HL-60 (cell line): ENCODE results near the gene ZFAND3.

Experiments used
- DNase-seq, 2 experiments: peaks; one replicate each; pipeline ENCODE4 v3.0.0-alpha.2; 2010 to 2020; ENCODE audit warnings: low read depth in 1 of 2, low spot score in 1 of 2
- H3K27ac ChIP-seq: fragments of 250-450 bp; sonication (Bioruptor Pico); replicated peaks from 2 replicates; pipeline ENCODE4 v1.5.1; 2020; ENCODE audit warnings: mild to moderate bottlenecking, moderate library complexity
- H3K27me3 ChIP-seq: fragments of 250-450 bp; sonication (Bioruptor Pico); 2 replicates; pipeline ENCODE4 v1.5.1; 2021; ENCODE audit warnings: mild to moderate bottlenecking, moderate library complexity; ENCODE audit not compliant: insufficient read depth, poor library complexity, severe bottlenecking
- H3K4me3 ChIP-seq: replicated peaks from 2 replicates; pipeline ENCODE4 v1.5.1; 2011; ENCODE audit warnings: mild to moderate bottlenecking, control low read depth, low read length; ENCODE audit not compliant: insufficient read depth
- GABPA ChIP-seq: IDR thresholded peaks from 2 replicates; pipeline ENCODE4 v1.6.1; 2012; ENCODE audit warnings: low read depth
- POLR2AphosphoS5 ChIP-seq: IDR thresholded peaks from 2 replicates; pipeline ENCODE4 v1.6.1; 2012; ENCODE audit warnings: low read depth
- SPI1 ChIP-seq: IDR thresholded peaks from 2 replicates; pipeline ENCODE4 v1.6.1; 2012; ENCODE audit warnings: low read depth, mild to moderate bottlenecking, borderline replicate concordance
- TF ChIP-seq, protein P1 (sequence below): IDR thresholded peaks from one replicate; pipeline ENCODE4 v1.5.1; 2011; ENCODE audit warnings: low read length, control low read depth, inconsistent platforms; ENCODE audit not compliant: insufficient read depth
- TF ChIP-seq, protein P2 (sequence below): IDR thresholded peaks from 2 replicates; pipeline ENCODE4 v1.6.1; 2012; ENCODE audit warnings: low read depth; ENCODE audit not compliant: insufficient replicate concordance

The ZFAND3 gene

DNA sequence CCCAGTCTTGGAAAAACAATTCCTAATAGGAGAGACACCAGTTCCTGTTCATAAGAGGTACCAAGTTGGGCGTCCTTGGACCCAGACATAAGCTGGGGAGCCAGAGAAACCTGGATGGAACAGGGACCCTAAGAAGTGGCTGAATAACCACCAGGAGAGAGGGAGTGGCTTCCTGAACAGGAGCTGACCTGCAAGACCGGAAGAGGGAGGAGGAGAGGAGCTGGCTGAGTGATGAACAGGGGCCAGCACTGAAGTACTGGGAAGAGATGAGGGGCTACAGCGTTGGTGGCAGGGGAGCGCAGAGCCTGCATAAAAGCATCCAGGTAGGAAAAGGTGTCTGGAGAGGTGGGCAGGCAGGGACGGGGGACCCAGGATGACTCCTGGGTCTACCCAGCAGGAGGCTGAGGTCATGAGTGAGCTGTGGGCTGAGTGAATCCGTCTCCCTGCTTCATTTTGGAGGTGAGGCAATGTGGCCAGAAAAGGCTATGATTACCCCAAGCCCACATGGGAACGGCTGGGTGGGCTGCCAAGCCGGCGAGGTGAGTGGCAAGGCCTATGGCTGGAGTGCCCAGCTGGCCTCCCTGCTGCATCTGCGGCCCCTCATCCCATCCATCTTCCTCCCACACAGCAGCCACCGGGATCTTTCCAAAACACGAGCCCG is 34.4 kb upstream of the ZFAND3 start:
- H3K4me3 ChIP-seq, result no peak overlapping the region
- no peak overlapping the region for H3K27ac ChIP-seq
- peaks cover 39% of the 10 kb centered on the region for H3K27me3 ChIP-seq
- no peak for DNase-seq
- TF ChIP-seq, protein P1, sequence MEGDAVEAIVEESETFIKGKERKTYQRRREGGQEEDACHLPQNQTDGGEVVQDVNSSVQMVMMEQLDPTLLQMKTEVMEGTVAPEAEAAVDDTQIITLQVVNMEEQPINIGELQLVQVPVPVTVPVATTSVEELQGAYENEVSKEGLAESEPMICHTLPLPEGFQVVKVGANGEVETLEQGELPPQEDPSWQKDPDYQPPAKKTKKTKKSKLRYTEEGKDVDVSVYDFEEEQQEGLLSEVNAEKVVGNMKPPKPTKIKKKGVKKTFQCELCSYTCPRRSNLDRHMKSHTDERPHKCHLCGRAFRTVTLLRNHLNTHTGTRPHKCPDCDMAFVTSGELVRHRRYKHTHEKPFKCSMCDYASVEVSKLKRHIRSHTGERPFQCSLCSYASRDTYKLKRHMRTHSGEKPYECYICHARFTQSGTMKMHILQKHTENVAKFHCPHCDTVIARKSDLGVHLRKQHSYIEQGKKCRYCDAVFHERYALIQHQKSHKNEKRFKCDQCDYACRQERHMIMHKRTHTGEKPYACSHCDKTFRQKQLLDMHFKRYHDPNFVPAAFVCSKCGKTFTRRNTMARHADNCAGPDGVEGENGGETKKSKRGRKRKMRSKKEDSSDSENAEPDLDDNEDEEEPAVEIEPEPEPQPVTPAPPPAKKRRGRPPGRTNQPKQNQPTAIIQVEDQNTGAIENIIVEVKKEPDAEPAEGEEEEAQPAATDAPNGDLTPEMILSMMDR, result no peak
- TF ChIP-seq, protein P2, sequence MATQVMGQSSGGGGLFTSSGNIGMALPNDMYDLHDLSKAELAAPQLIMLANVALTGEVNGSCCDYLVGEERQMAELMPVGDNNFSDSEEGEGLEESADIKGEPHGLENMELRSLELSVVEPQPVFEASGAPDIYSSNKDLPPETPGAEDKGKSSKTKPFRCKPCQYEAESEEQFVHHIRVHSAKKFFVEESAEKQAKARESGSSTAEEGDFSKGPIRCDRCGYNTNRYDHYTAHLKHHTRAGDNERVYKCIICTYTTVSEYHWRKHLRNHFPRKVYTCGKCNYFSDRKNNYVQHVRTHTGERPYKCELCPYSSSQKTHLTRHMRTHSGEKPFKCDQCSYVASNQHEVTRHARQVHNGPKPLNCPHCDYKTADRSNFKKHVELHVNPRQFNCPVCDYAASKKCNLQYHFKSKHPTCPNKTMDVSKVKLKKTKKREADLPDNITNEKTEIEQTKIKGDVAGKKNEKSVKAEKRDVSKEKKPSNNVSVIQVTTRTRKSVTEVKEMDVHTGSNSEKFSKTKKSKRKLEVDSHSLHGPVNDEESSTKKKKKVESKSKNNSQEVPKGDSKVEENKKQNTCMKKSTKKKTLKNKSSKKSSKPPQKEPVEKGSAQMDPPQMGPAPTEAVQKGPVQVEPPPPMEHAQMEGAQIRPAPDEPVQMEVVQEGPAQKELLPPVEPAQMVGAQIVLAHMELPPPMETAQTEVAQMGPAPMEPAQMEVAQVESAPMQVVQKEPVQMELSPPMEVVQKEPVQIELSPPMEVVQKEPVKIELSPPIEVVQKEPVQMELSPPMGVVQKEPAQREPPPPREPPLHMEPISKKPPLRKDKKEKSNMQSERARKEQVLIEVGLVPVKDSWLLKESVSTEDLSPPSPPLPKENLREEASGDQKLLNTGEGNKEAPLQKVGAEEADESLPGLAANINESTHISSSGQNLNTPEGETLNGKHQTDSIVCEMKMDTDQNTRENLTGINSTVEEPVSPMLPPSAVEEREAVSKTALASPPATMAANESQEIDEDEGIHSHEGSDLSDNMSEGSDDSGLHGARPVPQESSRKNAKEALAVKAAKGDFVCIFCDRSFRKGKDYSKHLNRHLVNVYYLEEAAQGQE, result no peak
- TF ChIP-seq GABPA (no peak), POLR2AphosphoS5 (no peak), SPI1 (no peak)

DNA sequence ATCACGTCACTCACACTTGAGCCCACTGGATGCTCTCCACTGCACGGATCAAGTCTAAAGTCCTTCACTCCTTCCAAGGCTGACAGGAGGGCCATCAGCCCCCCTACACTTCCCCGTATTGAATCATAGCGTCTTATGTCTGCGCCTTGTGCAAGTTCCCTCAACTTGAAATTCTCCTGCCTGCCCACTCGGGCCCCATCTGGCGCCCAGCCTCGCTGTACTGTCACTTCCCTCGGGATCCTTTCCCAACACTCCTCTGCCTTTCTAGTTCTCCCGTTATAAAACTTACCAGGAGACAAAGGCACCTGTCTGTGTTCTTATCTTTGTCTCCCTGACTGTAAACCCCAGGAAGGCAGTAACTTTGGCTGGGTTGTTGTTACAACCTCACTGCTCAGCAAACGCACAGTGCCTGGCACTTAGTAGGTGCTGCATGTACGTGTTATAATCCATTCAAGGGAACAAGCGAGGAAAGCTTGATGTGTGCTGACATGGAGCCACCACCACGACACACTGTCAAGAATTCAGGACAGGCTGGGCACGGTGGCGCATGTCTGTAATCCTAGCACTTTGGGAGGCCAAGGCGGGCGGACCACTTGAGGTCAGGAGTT is 33.8 kb upstream of the ZFAND3 start:
- no peak overlapping the region for H3K27ac ChIP-seq
- DNase-seq, result no peak
- H3K27me3 ChIP-seq, result peaks cover 39% of the 10 kb centered on the region
- H3K4me3 ChIP-seq, result no peak overlapping the region
- TF ChIP-seq, protein P1, result no peak
- TF ChIP-seq SPI1, result no peak
- TF ChIP-seq POLR2AphosphoS5, result no peak
- TF ChIP-seq, protein P2, result no peak
- no peak for TF ChIP-seq GABPA

DNA sequence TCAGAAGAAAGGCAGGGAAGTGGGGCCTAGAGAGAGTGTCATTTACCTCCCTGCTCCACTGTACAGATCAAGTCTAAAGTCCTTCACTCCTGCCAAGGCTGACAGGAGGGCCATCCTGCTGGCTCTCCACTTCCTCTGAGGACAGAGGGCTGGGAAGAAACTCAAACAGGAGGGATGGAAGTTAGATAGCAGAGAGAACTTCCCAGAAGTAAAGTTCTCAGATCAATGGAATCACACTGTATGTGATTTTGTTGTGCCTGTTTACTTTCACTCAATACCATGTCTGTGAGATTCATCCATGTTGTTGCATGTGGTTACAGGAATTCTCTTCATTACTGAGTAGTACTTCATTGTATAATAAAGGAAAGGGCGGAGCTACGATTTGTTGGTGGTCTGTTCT is 32.3 kb upstream of the ZFAND3 start:
- Histone ChIP-seq H3K4me3 (no peak overlapping the region), H3K27ac (no peak overlapping the region), H3K27me3 (peaks cover 38% of the 10 kb centered on the region)
- TF ChIP-seq POLR2AphosphoS5 (no peak), GABPA (no peak), SPI1 (no peak)
- TF ChIP-seq, protein P2, result no peak
- TF ChIP-seq, protein P1, result no peak
- DNase-seq, result no peak
